HCT116 (cell line): Measurements from ENCODE around the gene EXOSC6. TPM values are rescaled to one million over a fixed set of nuclear protein-coding genes. Genes with fewer than 3 reads are reported as not detected.

Experiments
- ATAC-seq: fragments of 200-7000 bp; cut with Tn5 transposase; 2 replicates; pipeline ENCODE4 v1.9.1; 2020; ENCODE audit warnings: mild to moderate bottlenecking, moderate library complexity
- BruUV-seq: library from RNA; stranded (reverse); fragments of 400-500 nt; replicated peaks from 2 replicates; lab custom pipeline; 2021; lab: Mats Ljungman, UMichigan
- CTCF ChIA-PET: fragments of 300-600 bp; sonication (Branson Sonifier 250); formaldehyde crosslinking; loops from one replicate; lab custom pipeline; 2021; ENCODE audit warnings: antibody characterized with exemption; lab: Charles Lee
- POLR2A ChIA-PET: fragments of 300-600, 350-600 bp; sonication (Branson Sonifier 250); formaldehyde crosslinking; loops from one replicate; lab custom pipeline; 2021; ENCODE audit warnings: antibody characterized with exemption; lab: Charles Lee
- RAD21 ChIA-PET, 2 experiments: fragments of 300-600 bp; sonication (Branson Sonifier 250); formaldehyde crosslinking; loops; one replicate each; lab custom pipeline; 2023; ENCODE audit warnings: low total read pairs in 2 of 2; ENCODE audit not compliant: uncharacterized antibody in 2 of 2, unreplicated experiment in 2 of 2, low non-redundant PET in 1 of 2; lab: Charles Lee
- DNase-seq: peaks from one replicate; pipeline ENCODE4 v3.0.0-alpha.2; 2010; ENCODE audit warnings: low read depth, low spot score
- H2AFZ ChIP-seq: fragments of 200-600 bp; shearing (Covaris generic), sonication (generic); 2 replicates; pipeline ENCODE4 v1.6.1; 2017; ENCODE audit warnings: low read depth, mixed run types, mixed read lengths, antibody characterized with exemption, low read length; ENCODE audit not compliant: poor library complexity, severe bottlenecking
- H3K27ac ChIP-seq: 2 replicates; pipeline ENCODE4 v1.5.1; 2012; ENCODE audit warnings: low read depth, low read length
- H3K27me3 ChIP-seq: fragments of 200-600 bp; sonication (generic); 2 replicates; pipeline ENCODE4 v1.6.1; 2016; ENCODE audit warnings: mixed run types, low read length, mixed read lengths; ENCODE audit not compliant: insufficient read depth
- H3K36me3 ChIP-seq, 2 experiments: fragments of 200-500 bp in 1 of 2; fragments of 200-600 bp in 1 of 2; sonication (Bioruptor generic) in 1 of 2; sonication (generic) in 1 of 2; 2 replicates each; pipeline versions ENCODE4 v1.5.1 to v1.6.1; 2014 to 2016; ENCODE audit warnings: low read length in 2 of 2, inconsistent platforms in 1 of 2, mixed read lengths in 1 of 2, mixed run types in 1 of 2; ENCODE audit not compliant: insufficient read depth in 2 of 2, control insufficient read depth in 1 of 2
- H3K4me1 ChIP-seq, 2 experiments: fragments of 200-600 bp in 1 of 2; sonication (generic) in 1 of 2; 2 replicates each; pipeline versions ENCODE4 v1.5.1 to v1.6.1; 2012 to 2017; ENCODE audit warnings: low read length in 2 of 2, inconsistent platforms in 1 of 2, mild to moderate bottlenecking in 1 of 2, mixed read lengths in 1 of 2, mixed run types in 1 of 2, moderate library complexity in 1 of 2; ENCODE audit not compliant: insufficient read depth in 2 of 2, control insufficient read depth in 1 of 2
- H3K4me2 ChIP-seq: fragments of 200-600 bp; sonication (generic); 2 replicates; pipeline ENCODE4 v1.6.1; 2017; ENCODE audit warnings: mixed run types, low read length, mixed read lengths
- H3K4me3 ChIP-seq, 2 experiments: fragments of 200-600 bp in 1 of 2; sonication (generic) in 1 of 2; replicated peaks in 1 of 2; 2 replicates each; pipeline ENCODE4 v1.5.1; 2011 to 2016; ENCODE audit warnings: low read length in 2 of 2, control low read depth in 1 of 2, low read depth in 1 of 2, mild to moderate bottlenecking in 1 of 2, mixed read lengths in 1 of 2, mixed run types in 1 of 2
- H3K79me2 ChIP-seq: fragments of 200-600 bp; sonication (generic); 2 replicates; pipeline ENCODE4 v1.6.1; 2017; ENCODE audit warnings: mild to moderate bottlenecking, mixed run types, low read length, moderate library complexity, mixed read lengths; ENCODE audit not compliant: insufficient read depth
- H3K9ac ChIP-seq: fragments of 200-600 bp; sonication (generic); 2 replicates; pipeline ENCODE4 v1.6.1; 2016; ENCODE audit warnings: low read length, mixed read lengths
- H3K9me2 ChIP-seq: fragments of 200-600 bp; sonication (generic), shearing (Covaris generic); 2 replicates; pipeline ENCODE4 v1.6.1; 2017; ENCODE audit warnings: mixed run types, mild to moderate bottlenecking, moderate library complexity; ENCODE audit not compliant: insufficient read depth
- H3K9me3 ChIP-seq, 2 experiments: fragments of 200-500 bp in 1 of 2; fragments of 200-600 bp in 1 of 2; sonication (Bioruptor generic) in 1 of 2; sonication (generic) in 1 of 2; 2 replicates each; pipeline ENCODE4 v1.6.1; 2014 to 2017; ENCODE audit warnings: low read length in 2 of 2, mixed read lengths in 2 of 2, inconsistent platforms in 1 of 2, low read depth in 1 of 2, mild to moderate bottlenecking in 1 of 2, mixed run types in 1 of 2, moderate library complexity in 1 of 2; ENCODE audit not compliant: control insufficient read depth in 1 of 2, insufficient read depth in 1 of 2
- H4K20me1 ChIP-seq: fragments of 200-600 bp; sonication (generic), shearing (Covaris generic); 2 replicates; pipeline ENCODE4 v1.6.1; 2017; ENCODE audit warnings: mixed run types, mild to moderate bottlenecking, moderate library complexity; ENCODE audit not compliant: insufficient read depth
- CBX3 ChIP-seq: IDR thresholded peaks from 2 replicates; pipeline ENCODE4 v1.6.1; 2012; ENCODE audit warnings: low read depth
- CEBPB ChIP-seq: IDR thresholded peaks from 2 replicates; pipeline ENCODE4 v1.6.1; 2012; ENCODE audit warnings: low read depth
- EGR1 ChIP-seq: IDR thresholded peaks from 2 replicates; pipeline ENCODE4 v1.6.1; 2012; ENCODE audit warnings: low read depth
- ELF1 ChIP-seq: IDR thresholded peaks from 2 replicates; pipeline ENCODE4 v1.6.1; 2012; ENCODE audit warnings: low read depth, borderline replicate concordance
- EZH2 ChIP-seq: fragments of 200-600 bp; sonication (generic); IDR thresholded peaks from 2 replicates; pipeline ENCODE4 v1.6.1; 2017; ENCODE audit warnings: antibody characterized with exemption, mixed run types
- EZH2phosphoT487 ChIP-seq: fragments of 200-600 bp; IDR thresholded peaks from 2 replicates; pipeline ENCODE4 v1.6.1; 2018; ENCODE audit warnings: antibody characterized with exemption, borderline replicate concordance
- FOSL1 ChIP-seq: IDR thresholded peaks from 2 replicates; pipeline ENCODE4 v1.6.1; 2012; ENCODE audit warnings: low read depth
- JUND ChIP-seq: IDR thresholded peaks from 2 replicates; pipeline ENCODE4 v1.6.1; 2012
- POLR2A ChIP-seq: IDR thresholded peaks from 2 replicates; pipeline ENCODE4 v1.7.0; 2011; ENCODE audit warnings: borderline replicate concordance; ENCODE audit not compliant: insufficient read depth, insufficient read length; ENCODE audit errors: extremely low read depth
- POLR2AphosphoS5 ChIP-seq: IDR thresholded peaks from 2 replicates; pipeline ENCODE4 v1.6.1; 2011; ENCODE audit warnings: mild to moderate bottlenecking, low read depth, low read length, moderate library complexity
- RAD21 ChIP-seq: IDR thresholded peaks from 2 replicates; pipeline ENCODE4 v1.6.1; 2012; ENCODE audit warnings: low read depth, mild to moderate bottlenecking
- SIN3A ChIP-seq: IDR thresholded peaks from 2 replicates; pipeline ENCODE4 v1.6.1; 2012; ENCODE audit warnings: low read depth
- SP1 ChIP-seq: IDR thresholded peaks from 2 replicates; pipeline ENCODE4 v1.6.1; 2012; ENCODE audit warnings: low read depth
- SRF ChIP-seq: IDR thresholded peaks from 2 replicates; pipeline ENCODE4 v1.6.1; 2012; ENCODE audit warnings: low read depth
- TCF7L2 ChIP-seq: IDR thresholded peaks from 2 replicates; pipeline ENCODE4 v1.7.0; 2011; ENCODE audit warnings: borderline replicate concordance, inconsistent platforms; ENCODE audit not compliant: insufficient read depth, insufficient read length; ENCODE audit errors: extremely low read depth
- YY1 ChIP-seq: IDR thresholded peaks from 2 replicates; pipeline ENCODE4 v1.6.1; 2011; ENCODE audit warnings: low read length, low read depth, moderate library complexity, mild to moderate bottlenecking; ENCODE audit not compliant: insufficient replicate concordance; ENCODE audit errors: extremely low read depth
- ZFX ChIP-seq: fragments of 450-650 bp; IDR thresholded peaks from 2 replicates; pipeline ENCODE4 v1.6.1; 2017
- ZNF274 ChIP-seq: fragments of 200-500 bp; sonication (Bioruptor generic); IDR thresholded peaks from 2 replicates; pipeline ENCODE4 v1.6.1; 2014; ENCODE audit warnings: mild to moderate bottlenecking, low read depth, low read length, inconsistent platforms
- intact Hi-C: fragments of 100-400 bp; cut with micrococcal nuclease; formaldehyde crosslinking; loops from 2 replicates; pipeline ENCODE4 v1.10.0; 2022
- total RNA-seq: library from RNA; stranded (reverse); gene quantifications from one replicate; pipeline ENCODE4 v1.2.1, GENCODE V29; 2021; ENCODE audit not compliant: unreplicated experiment
- TF ChIP-seq, protein P1 (sequence below), 3 experiments: fragments of 200-600 bp in 1 of 3; sonication (generic) in 1 of 3; IDR thresholded peaks in 2 of 3; conservative IDR thresholded peaks in 1 of 3; 2 replicates each; pipeline ENCODE4 v1.5.1; 2012 to 2017; ENCODE audit warnings: low read depth in 2 of 3, low read length in 2 of 3, antibody characterized with exemption in 1 of 3, borderline replicate concordance in 1 of 3, control low read depth in 1 of 3, mild to moderate bottlenecking in 1 of 3, mixed read lengths in 1 of 3, mixed run types in 1 of 3, moderate library complexity in 1 of 3; ENCODE audit not compliant: insufficient read depth in 1 of 3
- TF ChIP-seq, protein P2 (sequence below): IDR thresholded peaks from 2 replicates; pipeline ENCODE4 v1.6.1; 2012
- TF ChIP-seq, protein P3 (sequence below): IDR thresholded peaks from 2 replicates; pipeline ENCODE4 v1.6.1; 2012
- TF ChIP-seq, protein P4 (sequence below): IDR thresholded peaks from 2 replicates; pipeline ENCODE4 v1.6.1; 2011; ENCODE audit warnings: mild to moderate bottlenecking, low read length, moderate library complexity; ENCODE audit not compliant: insufficient replicate concordance; ENCODE audit errors: extremely low read depth

The EXOSC6 gene
- total RNA-seq, 1 experiment from 2014 or later: 22.9 TPM

DNA sequence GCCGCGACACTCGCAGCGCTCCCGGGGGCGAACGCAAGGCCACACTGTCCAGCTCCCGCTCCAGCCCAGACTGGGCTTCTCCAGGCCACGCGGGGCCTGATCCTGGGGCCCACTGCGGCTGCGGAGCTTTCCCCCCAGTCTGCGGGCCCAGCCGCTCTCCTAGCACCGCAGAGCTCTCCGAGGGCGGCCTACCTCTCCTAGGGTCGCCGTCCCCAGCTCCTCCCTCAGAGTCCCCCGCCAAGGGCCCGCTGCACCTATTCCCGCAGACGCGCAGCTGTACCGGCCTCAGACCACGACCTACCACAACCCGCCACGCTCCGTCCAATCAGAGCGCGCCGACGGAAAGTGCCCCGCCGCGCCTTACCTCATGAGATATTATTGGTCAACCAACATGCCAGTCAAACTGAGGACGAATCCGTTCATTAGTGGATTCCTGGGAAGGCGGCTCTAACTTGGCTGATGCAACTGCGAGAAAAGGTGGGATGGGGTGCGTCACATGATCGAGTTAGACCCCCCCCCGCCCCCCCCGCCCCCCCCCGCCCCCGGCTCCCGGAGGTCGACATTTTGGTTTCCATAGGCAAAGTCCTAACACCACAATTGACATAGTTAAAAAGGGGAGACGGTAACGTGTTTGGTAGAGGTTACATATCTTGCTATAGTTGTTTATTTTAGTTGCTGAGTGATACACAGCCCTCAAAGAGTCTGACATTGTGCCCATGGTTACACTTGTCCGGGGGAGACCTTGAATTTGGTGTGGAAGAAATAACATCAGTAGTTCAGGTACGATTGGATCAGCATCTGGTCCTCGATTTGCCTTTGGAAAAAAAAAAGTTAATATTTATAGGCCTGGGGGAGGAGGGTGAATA, 37.7 kb upstream of the EXOSC6 start, which contains the start of gene AARS1:
Gene AARS1, minus strand, starts transcription at position 278 of the 866 bp plus-strand sequence. CDS start 6,743 bp downstream, outside the sequence.
- Histone ChIP-seq H3K9me2 (no peaks in the 10 kb centered on the region), H3K4me1 (peaks cover 11 to 14% of the 10 kb centered on the region in 2 experiments), H3K27me3 (no peaks in the 10 kb centered on the region), H3K27ac (peak within 1 kb of the TSS; percentile 78), H3K36me3 (peaks cover 5 to 7% of the 10 kb centered on the region in 2 experiments; a peak in 2 of 4 replicates), H3K4me3 (peak within 1 kb of the TSS; percentile 84 to 98), H2AFZ (peak within 1 kb of the TSS; percentile 86), H3K4me2 (peak within 1 kb of the TSS; percentile 68), H3K9me3 (no peaks in the 10 kb centered on the region), H3K79me2 (peaks cover 45% of the 10 kb centered on the region), H4K20me1 (no peaks in the 10 kb centered on the region), H3K9ac (peak within 1 kb of the TSS; percentile 97)
- ATAC-seq: peak; percentile 98
- ChIA-PET RAD21 (interaction anchor here in 1 of 2 experiments (0.6 kb wide), 1 partner anchor 1699 kb away, joined by 3 read pairs; no protein-coding TSS in a partner anchor), CTCF (interaction anchor here (1.0 kb wide), 1 partner anchor 38 kb away, joined by 4 read pairs; the partner anchor contains the start of gene EXOSC6), POLR2A (interaction anchor here (0.7 to 2.8 kb wide), 10 partner anchors 9 to 124 kb away, joined by 3 to 22 read pairs (median 4); partner anchors contain the start of genes DDX19B and EXOSC6)
- DNase-seq: peak; percentile 100
- BruUV-seq: TSS peak; percentile 99
- intact Hi-C loops: loop anchor here (2.0 kb wide), 1 partner anchor 57 kb away; the partner anchor contains the start of gene DDX19A
- TF ChIP-seq SRF: no peak
- TF ChIP-seq ELF1: no peak
- TF ChIP-seq, protein P1, sequence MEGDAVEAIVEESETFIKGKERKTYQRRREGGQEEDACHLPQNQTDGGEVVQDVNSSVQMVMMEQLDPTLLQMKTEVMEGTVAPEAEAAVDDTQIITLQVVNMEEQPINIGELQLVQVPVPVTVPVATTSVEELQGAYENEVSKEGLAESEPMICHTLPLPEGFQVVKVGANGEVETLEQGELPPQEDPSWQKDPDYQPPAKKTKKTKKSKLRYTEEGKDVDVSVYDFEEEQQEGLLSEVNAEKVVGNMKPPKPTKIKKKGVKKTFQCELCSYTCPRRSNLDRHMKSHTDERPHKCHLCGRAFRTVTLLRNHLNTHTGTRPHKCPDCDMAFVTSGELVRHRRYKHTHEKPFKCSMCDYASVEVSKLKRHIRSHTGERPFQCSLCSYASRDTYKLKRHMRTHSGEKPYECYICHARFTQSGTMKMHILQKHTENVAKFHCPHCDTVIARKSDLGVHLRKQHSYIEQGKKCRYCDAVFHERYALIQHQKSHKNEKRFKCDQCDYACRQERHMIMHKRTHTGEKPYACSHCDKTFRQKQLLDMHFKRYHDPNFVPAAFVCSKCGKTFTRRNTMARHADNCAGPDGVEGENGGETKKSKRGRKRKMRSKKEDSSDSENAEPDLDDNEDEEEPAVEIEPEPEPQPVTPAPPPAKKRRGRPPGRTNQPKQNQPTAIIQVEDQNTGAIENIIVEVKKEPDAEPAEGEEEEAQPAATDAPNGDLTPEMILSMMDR (IDR thresholded peaks at IDR 0.05 in 2 of 3, conservative IDR thresholded peaks at IDR 0.05 in 1 of 3; ENCODE audit: borderline replicate concordance in 1 of 3, insufficient read depth in 1 of 3, low read depth in 2 of 3, low read length in 2 of 3): no peak
- TF ChIP-seq, protein P2, sequence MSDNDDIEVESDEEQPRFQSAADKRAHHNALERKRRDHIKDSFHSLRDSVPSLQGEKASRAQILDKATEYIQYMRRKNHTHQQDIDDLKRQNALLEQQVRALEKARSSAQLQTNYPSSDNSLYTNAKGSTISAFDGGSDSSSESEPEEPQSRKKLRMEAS: peak; percentile 66
- peak; percentile 83 for TF ChIP-seq POLR2A
- TF ChIP-seq TCF7L2: no peak
- TF ChIP-seq FOSL1: no peak
- TF ChIP-seq RAD21: no peak
- peak; percentile 94; the same call in 1 of the 2 replicates for TF ChIP-seq ZFX
- no peak for TF ChIP-seq SIN3A
- TF ChIP-seq EGR1: no peak
- no peak for TF ChIP-seq ZNF274
- peak; percentile 98 for TF ChIP-seq SP1
- TF ChIP-seq, protein P3, sequence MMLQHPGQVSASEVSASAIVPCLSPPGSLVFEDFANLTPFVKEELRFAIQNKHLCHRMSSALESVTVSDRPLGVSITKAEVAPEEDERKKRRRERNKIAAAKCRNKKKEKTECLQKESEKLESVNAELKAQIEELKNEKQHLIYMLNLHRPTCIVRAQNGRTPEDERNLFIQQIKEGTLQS: no peak
- peak; percentile 37 for TF ChIP-seq YY1
- TF ChIP-seq EZH2: no peak
- peak; percentile 72; the same call in 1 of the 2 replicates for TF ChIP-seq CEBPB
- TF ChIP-seq JUND: no peak
- no peak for TF ChIP-seq CBX3
- peak; percentile 95 for TF ChIP-seq POLR2AphosphoS5
- TF ChIP-seq, protein P4, sequence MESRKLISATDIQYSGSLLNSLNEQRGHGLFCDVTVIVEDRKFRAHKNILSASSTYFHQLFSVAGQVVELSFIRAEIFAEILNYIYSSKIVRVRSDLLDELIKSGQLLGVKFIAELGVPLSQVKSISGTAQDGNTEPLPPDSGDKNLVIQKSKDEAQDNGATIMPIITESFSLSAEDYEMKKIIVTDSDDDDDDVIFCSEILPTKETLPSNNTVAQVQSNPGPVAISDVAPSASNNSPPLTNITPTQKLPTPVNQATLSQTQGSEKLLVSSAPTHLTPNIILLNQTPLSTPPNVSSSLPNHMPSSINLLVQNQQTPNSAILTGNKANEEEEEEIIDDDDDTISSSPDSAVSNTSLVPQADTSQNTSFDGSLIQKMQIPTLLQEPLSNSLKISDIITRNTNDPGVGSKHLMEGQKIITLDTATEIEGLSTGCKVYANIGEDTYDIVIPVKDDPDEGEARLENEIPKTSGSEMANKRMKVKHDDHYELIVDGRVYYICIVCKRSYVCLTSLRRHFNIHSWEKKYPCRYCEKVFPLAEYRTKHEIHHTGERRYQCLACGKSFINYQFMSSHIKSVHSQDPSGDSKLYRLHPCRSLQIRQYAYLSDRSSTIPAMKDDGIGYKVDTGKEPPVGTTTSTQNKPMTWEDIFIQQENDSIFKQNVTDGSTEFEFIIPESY: no peak
- no peak for TF ChIP-seq EZH2phosphoT487
